HG02588 (cell line): Measurements from ENCODE around the gene TMEM184A.

Experiments used
- ATAC-seq: cut with Tn5 transposase; IDR thresholded peaks from one replicate; pipeline ENCODE4 v1.9.1; 2021; ENCODE audit warnings: mild to moderate bottlenecking, moderate library complexity; ENCODE audit not compliant: unreplicated experiment

TMEM184A gene

GRCh38 chr7:1505731-1506550, 50.1 kb downstream of the TMEM184A start:
- no peak for ATAC-seq

- peak; percentile 78 for ATAC-seq
Observed at GRCh38 chr7:1503816-1504775, 51.9 kb downstream of the TMEM184A start, which contains the start of gene INTS1. INTS1 (minus strand) TSS chr7:1504389; CDS start chr7:1503960, 429 bp downstream.

- no peak for ATAC-seq
Observed at GRCh38 chr7:1503390-1503789, 52.6 kb downstream of the TMEM184A start.

GRCh38 chr7:1502845-1503244, 53.2 kb downstream of the TMEM184A start:
- no peak for ATAC-seq

- no peak for ATAC-seq
Observed at GRCh38 chr7:1501487-1502270, 54.3 kb downstream of the TMEM184A start.

GRCh38 chr7:1500064-1500807, 55.8 kb downstream of the TMEM184A start:
- ATAC-seq, result no peak

GRCh38 chr7:1499367-1500029, 56.5 kb downstream of the TMEM184A start:
- no peak for ATAC-seq

- no peak for ATAC-seq
Observed at GRCh38 chr7:1498370-1499305, 57.4 kb downstream of the TMEM184A start.

GRCh38 chr7:1497293-1497927, 58.6 kb downstream of the TMEM184A start:
- no peak for ATAC-seq

- no peak for ATAC-seq
Observed at GRCh38 chr7:1496531-1497292, 59.3 kb downstream of the TMEM184A start.

GRCh38 chr7:1495564-1496242, 60.3 kb downstream of the TMEM184A start:
- ATAC-seq, result no peak

- ATAC-seq, result no peak
Observed at GRCh38 chr7:1494866-1495563, 61.0 kb downstream of the TMEM184A start.

GRCh38 chr7:1494447-1494846, 61.6 kb downstream of the TMEM184A start:
- no peak for ATAC-seq

- no peak for ATAC-seq
Observed at GRCh38 chr7:1493571-1493970, 62.4 kb downstream of the TMEM184A start.

- ATAC-seq, result no peak
Observed at GRCh38 chr7:1493129-1493528, 62.9 kb downstream of the TMEM184A start.

GRCh38 chr7:1492640-1493039, 63.4 kb downstream of the TMEM184A start:
- ATAC-seq, result no peak
